Smooth muscle cell of trachea (primary cell): ENCODE measurements around the gene SLC39A5. TPM values are rescaled to one million over a fixed set of nuclear protein-coding genes. Genes with fewer than 3 reads are reported as not detected.

Experiments
- total RNA-seq: library from RNA; depleted of rRNA; stranded (reverse); fragments of >200 nt; gene quantifications from 2 replicates; pipeline ENCODE4 v1.2.1, GENCODE V29; 2014

SLC39A5 gene, protein sequence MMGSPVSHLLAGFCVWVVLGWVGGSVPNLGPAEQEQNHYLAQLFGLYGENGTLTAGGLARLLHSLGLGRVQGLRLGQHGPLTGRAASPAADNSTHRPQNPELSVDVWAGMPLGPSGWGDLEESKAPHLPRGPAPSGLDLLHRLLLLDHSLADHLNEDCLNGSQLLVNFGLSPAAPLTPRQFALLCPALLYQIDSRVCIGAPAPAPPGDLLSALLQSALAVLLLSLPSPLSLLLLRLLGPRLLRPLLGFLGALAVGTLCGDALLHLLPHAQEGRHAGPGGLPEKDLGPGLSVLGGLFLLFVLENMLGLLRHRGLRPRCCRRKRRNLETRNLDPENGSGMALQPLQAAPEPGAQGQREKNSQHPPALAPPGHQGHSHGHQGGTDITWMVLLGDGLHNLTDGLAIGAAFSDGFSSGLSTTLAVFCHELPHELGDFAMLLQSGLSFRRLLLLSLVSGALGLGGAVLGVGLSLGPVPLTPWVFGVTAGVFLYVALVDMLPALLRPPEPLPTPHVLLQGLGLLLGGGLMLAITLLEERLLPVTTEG
- not detected in 2 replicates for total RNA-seq

GRCh38 chr12:56229916-56230431, at the start of gene SLC39A5:
SLC39A5 (plus strand) TSS chr12:56230051; CDS start chr12:56231275, 1,224 bp downstream.

DNA sequence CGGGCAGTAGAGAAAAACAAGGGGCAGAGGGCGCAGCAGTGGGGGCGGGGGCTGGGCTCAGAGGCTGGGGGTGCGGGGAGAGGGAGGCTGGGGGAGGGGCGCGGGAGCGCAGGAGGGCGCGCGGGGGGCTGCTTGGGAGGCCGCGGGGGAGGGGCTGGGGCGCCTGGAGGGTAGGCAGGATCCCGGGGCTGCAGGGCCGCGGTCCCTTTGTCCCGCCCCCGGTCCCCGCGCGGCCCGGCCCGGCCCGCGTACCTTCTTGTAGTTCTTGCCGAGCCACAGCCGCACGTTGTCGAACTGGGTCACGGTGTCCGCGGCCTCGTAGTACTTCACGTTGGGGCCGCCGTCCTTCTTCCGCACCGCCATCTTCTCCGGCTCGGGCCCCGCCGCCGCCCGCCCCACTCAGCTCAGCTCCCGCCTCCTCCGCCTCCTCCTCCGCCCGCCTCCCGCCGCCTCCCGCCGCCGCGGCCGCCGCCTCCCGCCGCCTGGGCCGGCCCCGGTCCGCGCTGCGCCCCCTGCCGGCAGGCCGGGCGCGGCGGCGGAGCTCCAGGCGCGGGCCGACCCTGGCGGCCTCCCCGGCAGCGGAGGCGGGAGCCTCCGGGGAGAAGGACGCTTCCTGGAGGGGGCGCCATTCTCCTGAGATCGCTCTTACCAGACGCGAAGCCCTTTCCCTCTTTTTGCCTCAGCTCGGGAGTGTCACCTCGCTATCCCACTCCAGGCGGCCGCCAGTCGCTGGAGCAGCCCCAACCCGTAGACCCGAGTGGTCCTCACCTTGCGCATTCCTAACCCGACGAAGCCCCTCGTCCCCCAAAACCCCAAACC, 40.5 kb upstream of the SLC39A5 start, which contains the start of gene SMARCC2:
TSS of gene SMARCC2 (minus strand) at position 385 of the 819 bp plus-strand sequence. CDS start at position 363, 22 bp downstream.

GRCh38 chr12:56221757-56222530, 7.9 kb upstream of the SLC39A5 start, which contains the start of gene RNF41:
RNF41 (minus strand) TSS chr12:56221922; CDS start chr12:56214047, 7,875 bp downstream.

GRCh38 chr12:56224102-56224701, 5.6 kb upstream of the SLC39A5 start, which contains the start of gene NABP2:
NABP2 (plus strand) TSS chr12:56224342; CDS start chr12:56224857, 515 bp downstream.

GRCh38 chr12:56258068-56258819, 28.4 kb downstream of the SLC39A5 start, which contains the start of gene ANKRD52:
ANKRD52 (minus strand) TSS chr12:56258384; CDS start chr12:56258269, 115 bp downstream.

DNA sequence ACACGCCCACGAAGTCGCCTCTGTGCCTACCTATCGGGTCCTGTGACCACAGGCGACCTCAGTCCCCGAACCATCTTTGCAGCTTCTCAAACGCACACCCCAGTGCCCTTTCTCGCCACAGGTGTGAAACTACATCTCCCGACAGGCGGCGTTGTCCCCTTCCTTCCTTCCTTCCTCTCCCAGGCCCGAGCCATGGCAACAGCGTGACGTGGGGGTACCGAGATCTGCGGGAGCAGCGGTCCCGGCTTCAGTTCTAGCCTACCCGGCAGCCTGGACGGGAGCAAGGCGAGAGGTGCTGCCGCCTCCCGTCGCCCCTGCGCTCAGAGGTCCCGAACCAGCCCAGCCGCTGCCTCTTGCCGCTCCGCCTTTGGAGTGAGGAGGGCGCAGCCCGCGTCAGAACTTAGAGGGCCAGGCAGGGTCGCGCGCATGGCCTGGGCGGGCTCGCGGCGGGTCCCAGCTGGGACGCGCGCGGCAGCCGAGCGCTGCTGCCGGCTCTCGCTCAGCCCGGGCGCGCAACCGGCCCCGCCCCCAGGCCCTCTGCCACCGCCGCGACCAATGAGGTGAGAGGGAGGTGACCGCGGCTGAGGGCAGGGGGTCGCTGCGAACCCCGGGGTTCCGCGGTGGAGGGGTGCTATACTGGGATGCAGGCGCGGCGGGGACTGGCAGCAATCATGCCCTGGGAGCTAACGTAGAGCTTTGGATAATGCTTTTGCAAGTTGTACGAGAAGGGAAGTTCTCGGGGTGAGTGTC, 37.0 kb downstream of the SLC39A5 start, which contains the start of gene COQ10A:
TSS of gene COQ10A (plus strand) at position 250 of the 750 bp plus-strand sequence. CDS start at position 427, 177 bp downstream.

Other genes starting within 250 kb of the SLC39A5 start
- 17.5 and 19.0 TPM in 2 replicates for gene SUOX, start 232.8 kb upstream of the SLC39A5 start, total RNA-seq
- gene IKZF4, start 209.0 kb upstream of the SLC39A5 start, total RNA-seq: 1.2 and 1.7 TPM in 2 replicates
- 136 and 411 TPM in 2 replicates for gene RPS26, start 188.1 kb upstream of the SLC39A5 start, total RNA-seq
- gene ERBB3, start 149.9 kb upstream of the SLC39A5 start, total RNA-seq: 0.33 and 2.3 TPM in 2 replicates
- 101 and 138 TPM in 2 replicates for gene PA2G4, start 125.5 kb upstream of the SLC39A5 start, total RNA-seq
- 1,465 and 2,446 TPM in 2 replicates for gene RPL41, start 113.4 kb upstream of the SLC39A5 start, total RNA-seq
- 4.4 and 5.6 TPM in 2 replicates for gene ZC3H10, start 111.8 kb upstream of the SLC39A5 start, total RNA-seq
- gene ESYT1, start 101.8 kb upstream of the SLC39A5 start, total RNA-seq: 396 and 399 TPM in 2 replicates
- 68.3 and 89.3 TPM in 2 replicates for gene MYL6B, start 77.5 kb upstream of the SLC39A5 start, total RNA-seq
- gene MYL6, start 71.7 kb upstream of the SLC39A5 start, total RNA-seq: 1,139 and 2,051 TPM in 2 replicates
- 42.6 and 58.9 TPM in 2 replicates for gene SMARCC2, start 40.6 kb upstream of the SLC39A5 start, total RNA-seq
- gene RNF41, start 8.1 kb upstream of the SLC39A5 start, total RNA-seq: 82.5 and 144 TPM in 2 replicates
- 27.0 and 29.2 TPM in 2 replicates for gene NABP2, start 5.7 kb upstream of the SLC39A5 start, total RNA-seq
- 14.0 and 15.9 TPM in 2 replicates for gene ANKRD52, start 28.3 kb downstream of the SLC39A5 start, total RNA-seq
- 8.6 and 11.9 TPM in 2 replicates for gene COQ10A, start 36.9 kb downstream of the SLC39A5 start, total RNA-seq
- gene CS, start 70.3 kb downstream of the SLC39A5 start, total RNA-seq: 99.2 and 103 TPM in 2 replicates
- gene CNPY2, start 85.9 kb downstream of the SLC39A5 start, total RNA-seq: 47.8 and 76.2 TPM in 2 replicates
- 21.5 and 30.3 TPM in 2 replicates for gene PAN2, start 103.9 kb downstream of the SLC39A5 start, total RNA-seq
- gene IL23A, start 108.8 kb downstream of the SLC39A5 start, total RNA-seq: 0.50 and 0.58 TPM in 2 replicates
- 291 and 409 TPM in 2 replicates for gene STAT2, start 130.1 kb downstream of the SLC39A5 start, total RNA-seq
- gene APOF, start 132.8 kb downstream of the SLC39A5 start, total RNA-seq: not detected in 2 replicates
- gene TIMELESS, start 219.4 kb downstream of the SLC39A5 start, total RNA-seq: 4.6 and 17.5 TPM in 2 replicates
- not detected in 2 replicates for gene MIP, start 224.6 kb downstream of the SLC39A5 start, total RNA-seq
- 1.7 and 2.2 TPM in 2 replicates for gene SPRYD4, start 238.5 kb downstream of the SLC39A5 start, total RNA-seq